CD4-positive, alpha-beta memory T cell (primary cell): ENCODE data around the gene PCDHGA3. TPM values are rescaled to one million over a fixed set of nuclear protein-coding genes. Genes with fewer than 3 reads are reported as not detected.

Experiments used
- CTCF ChIA-PET: fragments of 350-600 bp; sonication (Branson Sonifier 250); formaldehyde crosslinking; loops from one replicate; lab custom pipeline; 2021; ENCODE audit warnings: inconsistent platforms; ENCODE audit not compliant: partially characterized antibody; lab: Charles Lee
- POLR2A ChIA-PET: fragments of 350-600 bp; sonication (Branson Sonifier 250); formaldehyde crosslinking; loops from one replicate; lab custom pipeline; 2021; ENCODE audit not compliant: partially characterized antibody; lab: Charles Lee
- DNase-seq, 5 donors: peaks; one replicate each; pipeline versions ENCODE4 v3.0.0 to v3.0.0-alpha.2; 2020 to 2022; ENCODE audit warnings: mixed read lengths in 1 of 5
- H3K27ac ChIP-seq: one replicate; pipeline ENCODE4 v1.7.0; 2013; ENCODE audit warnings: low read depth, low read length
- H3K27me3 ChIP-seq: 2 replicates; pipeline ENCODE4 v1.7.0; 2013; ENCODE audit warnings: mild to moderate bottlenecking, low read length, moderate library complexity; ENCODE audit not compliant: insufficient read depth
- H3K36me3 ChIP-seq: 2 replicates; pipeline ENCODE4 v1.7.0; 2013; ENCODE audit warnings: mild to moderate bottlenecking, low read length, moderate library complexity; ENCODE audit not compliant: insufficient read depth
- H3K4me1 ChIP-seq: 2 replicates; pipeline ENCODE4 v1.7.0; 2013; ENCODE audit warnings: mild to moderate bottlenecking, low read length, moderate library complexity; ENCODE audit not compliant: insufficient read depth
- H3K4me3 ChIP-seq, 2 donors: one replicate each; pipeline ENCODE4 v1.7.0; 2013; ENCODE audit warnings: low read length in 2 of 2, mild to moderate bottlenecking in 1 of 2
- H3K9me3 ChIP-seq, 2 donors: one replicate each; pipeline ENCODE4 v1.7.0; 2013; ENCODE audit warnings: low read length in 2 of 2, control low read depth in 1 of 2; ENCODE audit not compliant: control insufficient read depth in 1 of 2
- H3K27ac Mint-ChIP-seq, 7 donors: one replicate each; pipeline ENCODE4 v1.8.0; 2020 to 2021; ENCODE audit warnings: mixed read lengths in 7 of 7, mild to moderate bottlenecking in 6 of 7, inconsistent platforms in 3 of 7, moderate library complexity in 3 of 7
- H3K27me3 Mint-ChIP-seq, 2 donors: one replicate each; pipeline ENCODE4 v1.8.0; 2020 to 2021; ENCODE audit warnings: mixed read lengths in 2 of 2
- H3K36me3 Mint-ChIP-seq, 2 donors: one replicate each; pipeline ENCODE4 v1.8.0; 2020 to 2021; ENCODE audit warnings: mixed read lengths in 2 of 2, inconsistent platforms in 1 of 2, mild to moderate bottlenecking in 1 of 2
- H3K4me1 Mint-ChIP-seq, 4 donors: one replicate each; pipeline ENCODE4 v1.8.0; 2020 to 2021; ENCODE audit warnings: mixed read lengths in 4 of 4, mild to moderate bottlenecking in 1 of 4
- H3K4me3 Mint-ChIP-seq, 8 donors: one replicate each; pipeline ENCODE4 v1.8.0; 2020 to 2021; ENCODE audit warnings: mixed read lengths in 8 of 8, mild to moderate bottlenecking in 7 of 8, moderate library complexity in 6 of 8, inconsistent platforms in 3 of 8
- H3K9me3 Mint-ChIP-seq, 8 donors: one replicate each; pipeline ENCODE4 v1.8.0; 2020 to 2021; ENCODE audit warnings: mixed read lengths in 8 of 8, mild to moderate bottlenecking in 5 of 8, inconsistent platforms in 3 of 8, moderate library complexity in 1 of 8
- intact Hi-C: fragments of 100-400 bp; cut with micrococcal nuclease; formaldehyde crosslinking; loops from one replicate; pipeline ENCODE4 v1.15.1; 2023
- polyA plus RNA-seq, 2 donors: library from polyadenylated mRNA; unstranded; fragments of 300-500 nt; fragmentation: Illumina TruSeq; gene quantifications; one replicate each; pipeline ENCODE4 v1.2.3, GENCODE V29; 2021
- total RNA-seq, 2 experiments: library from RNA; stranded (reverse); gene quantifications; one replicate each; pipeline ENCODE4 v1.2.3, GENCODE V29; 2021

Gene PCDHGA3
- total and polyA plus RNA-seq, 4 experiments from 2014 or later: 0.17 to 0.26 (median 0.23) TPM; not detected in 1

DNA sequence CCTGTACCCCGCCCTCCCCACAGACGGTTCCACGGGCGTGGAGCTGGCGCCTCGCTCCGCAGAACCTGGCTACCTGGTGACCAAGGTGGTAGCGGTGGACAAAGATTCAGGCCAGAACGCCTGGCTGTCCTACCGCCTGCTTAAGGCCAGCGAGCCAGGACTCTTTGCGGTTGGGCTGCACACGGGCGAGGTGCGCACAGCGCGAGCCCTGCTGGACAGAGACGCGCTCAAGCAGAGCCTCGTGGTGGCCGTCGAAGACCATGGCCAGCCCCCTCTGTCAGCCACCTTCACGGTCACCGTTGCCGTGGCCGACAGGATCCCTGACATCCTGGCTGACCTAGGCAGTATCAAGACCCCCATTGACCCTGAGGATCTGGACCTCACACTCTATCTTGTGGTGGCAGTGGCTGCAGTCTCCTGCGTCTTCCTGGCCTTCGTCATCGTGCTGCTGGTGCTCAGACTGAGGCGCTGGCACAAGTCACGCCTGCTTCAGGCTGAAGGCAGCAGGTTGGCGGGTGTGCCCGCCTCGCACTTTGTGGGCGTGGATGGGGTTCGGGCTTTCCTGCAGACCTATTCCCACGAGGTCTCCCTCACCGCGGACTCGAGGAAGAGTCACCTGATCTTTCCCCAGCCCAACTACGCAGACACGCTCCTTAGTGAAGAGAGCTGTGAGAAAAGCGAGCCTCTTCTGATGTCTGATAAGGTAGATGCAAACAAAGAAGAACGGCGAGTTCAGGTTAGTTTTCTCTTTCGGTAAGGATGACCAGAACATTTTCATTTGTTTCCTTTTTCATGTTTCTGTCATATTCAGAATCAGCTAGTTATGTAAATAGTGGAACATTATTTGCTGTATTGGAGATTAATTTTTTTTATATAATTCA, 22.6 kb downstream of the PCDHGA3 start:
- H3K4me1 Mint-ChIP-seq: peaks cover 2 to 11% (median 6%) of the 10 kb centered on the region in 4 donors
- peaks cover 13% of the 10 kb centered on the region for H3K27me3 ChIP-seq
- peaks cover 5 to 9% of the 10 kb centered on the region in 2 donors for H3K36me3 Mint-ChIP-seq
- H3K4me1 ChIP-seq: peaks cover 6% of the 10 kb centered on the region
- no peak overlapping the region for H3K4me3 Mint-ChIP-seq
- no peak overlapping the region for H3K27ac ChIP-seq
- H3K36me3 ChIP-seq: no peaks in the 10 kb centered on the region
- ChIA-PET CTCF (no interaction called here), POLR2A (no interaction called here)
- intact Hi-C loops: no loop called here
- peaks cover 47 to 53% of the 10 kb centered on the region in 2 donors for H3K27me3 Mint-ChIP-seq
- DNase-seq: no peak
- peak overlapping the region in 1 of 7 donors; percentile 46 for H3K27ac Mint-ChIP-seq
- H3K9me3 Mint-ChIP-seq: peaks cover 5 to 73% (median 56%) of the 10 kb centered on the region in 8 donors
- H3K9me3 ChIP-seq: peaks cover 0 to 2% of the 10 kb centered on the region in 2 donors
- no peak overlapping the region for H3K4me3 ChIP-seq

GRCh38 chr5:141369994-141370848, 26.6 kb downstream of the PCDHGA3 start, which contains the start of gene PCDHGB3:
Gene PCDHGB3 (plus strand): TSS chr5:141370242. CDS start chr5:141370395, 153 bp downstream.
- Histone ChIP-seq H3K27ac (no peak within 1 kb of the TSS), H3K27me3 (peaks cover 20% of the 10 kb centered on the region), H3K4me1 (peaks cover 6% of the 10 kb centered on the region), H3K4me3 (peak within 1 kb of the TSS in 1 of 2 donors; percentile 15), H3K36me3 (no peaks in the 10 kb centered on the region), H3K9me3 (no peaks in the 10 kb centered on the region)
- peak within 1 kb of the TSS; percentile 69 to 89 (median 83) for H3K4me3 Mint-ChIP-seq
- peaks cover 2 to 76% (median 53%) of the 10 kb centered on the region in 8 donors for H3K9me3 Mint-ChIP-seq
- DNase-seq: peak in 4 of 5 donors; percentile 30 to 49 (median 37)
- intact Hi-C loops: loop anchor here (1.0 kb wide), 2 partner anchors 142 to 194 kb away; no protein-coding TSS in a partner anchor
- peak within 1 kb of the TSS in 1 of 7 donors; percentile 68 for H3K27ac Mint-ChIP-seq
- peaks cover 43 to 46% of the 10 kb centered on the region in 2 donors for H3K27me3 Mint-ChIP-seq
- H3K36me3 Mint-ChIP-seq: peaks cover 7 to 8% of the 10 kb centered on the region in 2 donors
- peaks cover 4 to 11% (median 8%) of the 10 kb centered on the region in 4 donors for H3K4me1 Mint-ChIP-seq
- CTCF ChIA-PET: interaction anchor here (1.1 to 2.5 kb wide), 9 partner anchors 10 to 197 kb away, joined by 3 to 17 read pairs (median 7); partner anchors contain the start of gene PCDHGB4
- POLR2A ChIA-PET: interaction anchor here (0.7 to 0.9 kb wide), 2 partner anchors 50 to 194 kb away, joined by 3 to 4 read pairs; partner anchors contain the start of gene TAF7

DNA sequence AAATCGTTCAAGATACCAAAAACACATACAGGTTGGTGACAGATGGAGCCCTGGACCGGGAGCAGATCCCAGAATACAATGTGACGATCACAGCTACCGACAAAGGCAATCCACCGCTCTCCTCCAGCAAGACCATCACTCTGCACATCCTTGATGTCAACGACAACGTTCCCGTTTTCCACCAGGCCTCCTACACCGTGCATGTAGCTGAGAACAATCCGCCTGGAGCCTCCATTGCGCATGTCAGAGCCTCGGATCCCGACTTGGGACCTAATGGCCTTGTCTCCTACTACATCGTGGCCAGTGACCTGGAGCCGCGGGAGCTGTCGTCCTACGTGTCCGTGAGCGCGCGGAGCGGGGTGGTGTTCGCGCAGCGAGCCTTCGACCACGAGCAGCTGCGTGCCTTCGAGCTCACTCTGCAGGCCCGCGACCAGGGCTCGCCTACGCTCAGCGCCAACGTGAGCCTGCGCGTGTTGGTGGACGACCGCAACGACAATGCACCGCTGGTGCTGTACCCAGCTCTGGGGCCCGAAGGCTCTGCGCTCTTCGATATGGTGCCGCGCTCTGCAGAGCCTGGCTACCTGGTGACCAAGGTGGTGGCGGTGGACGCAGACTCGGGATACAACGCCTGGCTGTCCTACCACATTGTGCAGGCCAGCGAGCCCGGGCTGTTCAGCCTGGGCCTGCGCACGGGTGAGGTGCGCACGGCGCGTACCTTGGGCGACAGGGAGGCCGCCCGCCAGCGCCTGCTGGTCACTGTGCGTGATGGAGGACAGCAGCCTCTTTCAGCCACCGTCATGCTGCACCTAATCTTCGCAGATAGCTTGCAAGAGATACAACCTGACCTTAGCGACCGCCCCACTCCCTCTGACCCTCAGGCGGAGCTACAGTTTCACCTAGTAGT, 28.2 kb downstream of the PCDHGA3 start:
- Mint-ChIP-seq H3K9me3 (peaks cover 0 to 69% (median 50%) of the 10 kb centered on the region in 8 donors), H3K27ac (peak overlapping the region in 1 of 7 donors; percentile 13), H3K27me3 (peaks cover 41 to 42% of the 10 kb centered on the region in 2 donors), H3K36me3 (peaks cover 6 to 7% of the 10 kb centered on the region in 2 donors), H3K4me3 (no peak overlapping the region), H3K4me1 (peaks cover 4 to 11% (median 8%) of the 10 kb centered on the region in 4 donors)
- no peak overlapping the region for H3K27ac ChIP-seq
- H3K4me1 ChIP-seq: peaks cover 6% of the 10 kb centered on the region
- H3K9me3 ChIP-seq: no peaks in the 10 kb centered on the region
- no peak overlapping the region for H3K4me3 ChIP-seq
- intact Hi-C loops: no loop called here
- peaks cover 18% of the 10 kb centered on the region for H3K27me3 ChIP-seq
- no peak for DNase-seq
- CTCF ChIA-PET: interaction anchor here (1.0 to 2.5 kb wide), 3 partner anchors 8 to 153 kb away, joined by 3 to 17 read pairs (median 3); no protein-coding TSS in a partner anchor
- H3K36me3 ChIP-seq: no peaks in the 10 kb centered on the region
- POLR2A ChIA-PET: no interaction called here

- Histone ChIP-seq H3K36me3 (no peaks in the 10 kb centered on the region), H3K27ac (no peak within 1 kb of the TSS), H3K4me3 (no peak within 1 kb of the TSS), H3K9me3 (no peaks in the 10 kb centered on the region), H3K4me1 (peaks cover 6% of the 10 kb centered on the region), H3K27me3 (peaks cover 9% of the 10 kb centered on the region)
- Mint-ChIP-seq H3K36me3 (peaks cover 6 to 7% of the 10 kb centered on the region in 2 donors), H3K4me1 (peaks cover 4 to 11% (median 8%) of the 10 kb centered on the region in 4 donors), H3K9me3 (peaks cover under 1 to 82% (median 51%) of the 10 kb centered on the region in 8 donors), H3K27me3 (peaks cover 34 to 36% of the 10 kb centered on the region in 2 donors), H3K4me3 (peak within 1 kb of the TSS in 7 of 8 donors; percentile 12 to 64 (median 61)), H3K27ac (no peak within 1 kb of the TSS)
- ChIA-PET POLR2A (no interaction called here), CTCF (interaction anchor here (0.9 to 2.2 kb wide), 4 partner anchors 39 to 193 kb away, joined by 3 to 8 read pairs (median 4); partner anchors contain the start of genes PCDHGA1 and PCDHGA10)
- DNase-seq: no peak
- intact Hi-C loops: no loop called here
Measured at GRCh38 chr5:141373673-141374317, 30.2 kb downstream of the PCDHGA3 start, which contains the start of gene PCDHGA6. Gene PCDHGA6 (plus strand): TSS chr5:141373891. CDS start chr5:141374084, 193 bp downstream.

- H3K4me3 Mint-ChIP-seq: peak overlapping the region in 2 of 8 donors; percentile 9 to 33
- H3K4me3 ChIP-seq: no peak overlapping the region
- CTCF ChIA-PET: interaction anchor here (1.5 to 2.2 kb wide), 2 partner anchors 149 to 192 kb away, joined by 4 to 8 read pairs; no protein-coding TSS in a partner anchor
- H3K27me3 ChIP-seq: peaks cover 9% of the 10 kb centered on the region
- POLR2A ChIA-PET: no interaction called here
- no peaks in the 10 kb centered on the region for H3K36me3 ChIP-seq
- no peak overlapping the region for H3K27ac ChIP-seq
- DNase-seq: no peak
- peaks cover 36 to 38% of the 10 kb centered on the region in 2 donors for H3K27me3 Mint-ChIP-seq
- H3K27ac Mint-ChIP-seq: no peak overlapping the region
- peaks cover 6% of the 10 kb centered on the region for H3K4me1 ChIP-seq
- peaks cover 6 to 7% of the 10 kb centered on the region in 2 donors for H3K36me3 Mint-ChIP-seq
- peaks cover 2 to 82% (median 54%) of the 10 kb centered on the region in 8 donors for H3K9me3 Mint-ChIP-seq
- intact Hi-C loops: no loop called here
- no peaks in the 10 kb centered on the region for H3K9me3 ChIP-seq
- peaks cover 3 to 9% (median 8%) of the 10 kb centered on the region in 4 donors for H3K4me1 Mint-ChIP-seq
Measured at GRCh38 chr5:141374627-141375026, 31.0 kb downstream of the PCDHGA3 start.
